Aorta (tissue), 5 donors: ENCODE measurements around the gene LNPEP. TPM values are rescaled to one million over a fixed set of nuclear protein-coding genes. Genes with fewer than 3 reads are reported as not detected.

Experiments used
- ATAC-seq: fragments of 200-7000 bp; cut with Tn5 transposase; one replicate; pipeline ENCODE4 v1.9.1; 2022; ENCODE audit warnings: moderate library complexity; ENCODE audit not compliant: low FRiP score
- DNase-seq, 2 donors: peaks; one replicate each; pipeline ENCODE4 v3.0.0-alpha.2; 2020
- H3K27ac ChIP-seq, 2 donors: one replicate each; pipeline ENCODE4 v1.5.1; 2013; ENCODE audit warnings: low read length in 2 of 2, mild to moderate bottlenecking in 2 of 2, moderate library complexity in 2 of 2, control low read depth in 1 of 2, inconsistent platforms in 1 of 2, low read depth in 1 of 2
- H3K27me3 ChIP-seq, 2 donors: one replicate each; pipeline ENCODE4 v1.6.1; 2013; ENCODE audit warnings: control low read depth in 1 of 2, low read length in 1 of 2, mild to moderate bottlenecking in 1 of 2, moderate library complexity in 1 of 2; ENCODE audit not compliant: insufficient read depth in 2 of 2, control insufficient read depth in 1 of 2
- H3K36me3 ChIP-seq, 2 donors: one replicate each; pipeline ENCODE4 v1.6.1; 2013; ENCODE audit warnings: control low read depth in 1 of 2, low read length in 1 of 2, mild to moderate bottlenecking in 1 of 2; ENCODE audit not compliant: insufficient read depth in 2 of 2, control insufficient read depth in 1 of 2
- H3K4me1 ChIP-seq, 2 donors: one replicate each; pipeline ENCODE4 v1.6.1; 2013; ENCODE audit warnings: low read length in 2 of 2, control low read depth in 1 of 2, mild to moderate bottlenecking in 1 of 2, moderate library complexity in 1 of 2; ENCODE audit not compliant: insufficient read depth in 2 of 2, control insufficient read depth in 1 of 2
- H3K4me3 ChIP-seq, 2 donors: one replicate each; pipeline ENCODE4 v1.5.1; 2013; ENCODE audit warnings: low read length in 2 of 2, control low read depth in 1 of 2, mild to moderate bottlenecking in 1 of 2
- H3K9me3 ChIP-seq: one replicate; pipeline ENCODE4 v1.6.1; 2013; ENCODE audit warnings: mild to moderate bottlenecking, low read length; ENCODE audit not compliant: control insufficient read depth
- WGBS, 2 donors: extraction: QIAGEN DNeasy Blood & Tissue Kit; methylation state at CpG; one replicate each; pipeline ENCODE4 v1.1.7; 2013; 5-methylcytosine and 5-hydroxymethylcytosine counted together
- intact Hi-C, 2 donors: fragments of 100-400 bp; cut with DNase I; formaldehyde crosslinking; loops; one replicate each; pipeline versions ENCODE4 v1.14.2 to v1.15.0; 2022
- polyA plus RNA-seq, 2 donors: library from polyadenylated mRNA; stranded (reverse); fragments of 200-250 nt; gene quantifications; one replicate each; pipeline ENCODE4 v1.2.3, GENCODE V29; 2013
- total RNA-seq, 2 donors: library from RNA; stranded (reverse); fragmentation: NEBNext Ultra II Directional; extraction: Animal tissue kit (Norgen Biotek cat#: 25700); gene quantifications; one replicate each; pipeline ENCODE4 v1.2.1, GENCODE V29; 2021
- donor health status: healthy with polysubstance abuse.
- donor health status: Bipolar disorder and iron deficiency.
- donor health status: DM: no; HTN: no; CAD: no.
- donor health status: DM: no; HTN: no; CAD: no.
- donor health status: DM: yes; HTN: yes; CAD: no.

Gene LNPEP
- total and polyA plus RNA-seq, 4 donors, result 3.1 to 69.8 (median 29.5) TPM

- Histone ChIP-seq H3K4me3 (no peak overlapping the region), H3K9me3 (no peaks in the 10 kb centered on the region), H3K36me3 (no peaks in the 10 kb centered on the region), H3K4me1 (no peaks in the 10 kb centered on the region), H3K27ac (no peak overlapping the region), H3K27me3 (no peaks in the 10 kb centered on the region)
- intact Hi-C loops, result loop anchor here in 1 of 2 donors (10.0 kb wide), 1 partner anchor 96 kb away; the partner anchor contains the start of gene LIX1
- 77 to 84% methylated on average over 7 of the region's 7 CpGs for WGBS, 2 donors
- no peak for DNase-seq
- no peak for ATAC-seq
These were observed 113.3 kb downstream of the LNPEP start for GRCh38 chr5:97049175-97049574.

DNA sequence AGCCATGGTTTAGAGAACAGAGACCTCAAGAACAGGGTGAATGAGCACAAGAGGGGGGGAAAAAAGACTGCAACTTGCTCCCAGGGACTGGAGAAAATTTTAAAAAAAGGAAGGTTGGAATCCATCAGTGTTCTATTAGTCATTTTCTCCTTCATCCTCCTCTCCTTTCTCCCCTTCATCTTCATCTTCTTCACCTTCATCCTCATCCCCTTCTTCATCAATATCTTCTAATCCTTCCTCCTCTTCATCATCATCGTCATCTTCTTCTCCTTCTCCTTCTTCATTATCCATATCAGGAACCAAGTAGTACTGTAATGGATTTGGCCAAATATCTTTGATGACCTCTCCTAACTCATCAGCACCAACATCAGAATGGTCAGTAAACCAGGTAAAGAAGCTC, 120.4 kb downstream of the LNPEP start:
- peaks cover 2% of the 10 kb centered on the region for H3K9me3 ChIP-seq
- ATAC-seq (no peak), DNase-seq (no peak)
- H3K27ac ChIP-seq, result no peak overlapping the region
- H3K36me3 ChIP-seq, result no peaks in the 10 kb centered on the region
- intact Hi-C loops, result no loop called here
- no peaks in the 10 kb centered on the region for H3K27me3 ChIP-seq
- no peak overlapping the region for H3K4me3 ChIP-seq
- WGBS, 2 donors, result 88 to 99% methylated on average over 1 of the region's 1 CpG
- H3K4me1 ChIP-seq, result no peaks in the 10 kb centered on the region

GRCh38 chr5:97062046-97062445, 126.2 kb downstream of the LNPEP start:
- Histone ChIP-seq H3K9me3 (peaks cover 2% of the 10 kb centered on the region), H3K4me3 (no peak overlapping the region), H3K4me1 (no peaks in the 10 kb centered on the region), H3K27ac (no peak overlapping the region), H3K36me3 (no peaks in the 10 kb centered on the region), H3K27me3 (peaks cover 0 to 3% of the 10 kb centered on the region in 2 donors)
- no peak for DNase-seq
- intact Hi-C loops, result no loop called here
- ATAC-seq, result no peak
- whole genome bisulfite sequencing, 2 donors, result 53 to 62% methylated on average over 8 of the region's 8 CpGs

DNA sequence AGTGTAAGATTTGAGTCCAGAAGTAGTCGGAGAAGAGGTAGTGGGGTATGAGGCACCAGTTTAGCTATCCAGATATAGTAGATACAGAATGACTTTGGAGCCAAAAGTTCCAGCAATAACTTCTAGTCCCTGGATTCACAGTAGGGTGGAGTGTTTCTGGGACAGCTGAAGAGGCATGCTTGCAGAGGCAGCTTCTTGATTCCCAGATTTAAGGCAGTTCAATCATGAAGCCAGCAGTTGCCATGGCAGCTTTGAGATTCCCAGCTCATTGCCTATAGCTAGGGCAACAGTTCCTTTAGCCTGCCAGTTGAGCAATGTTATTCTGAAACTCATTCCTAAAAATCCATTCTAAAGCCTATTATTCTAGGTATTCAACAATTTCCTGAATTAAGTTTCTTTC, 127.4 kb downstream of the LNPEP start:
- WGBS, 2 donors, result 38 to 58% methylated on average over 1 of the region's 1 CpG
- no peak for ATAC-seq

DNA sequence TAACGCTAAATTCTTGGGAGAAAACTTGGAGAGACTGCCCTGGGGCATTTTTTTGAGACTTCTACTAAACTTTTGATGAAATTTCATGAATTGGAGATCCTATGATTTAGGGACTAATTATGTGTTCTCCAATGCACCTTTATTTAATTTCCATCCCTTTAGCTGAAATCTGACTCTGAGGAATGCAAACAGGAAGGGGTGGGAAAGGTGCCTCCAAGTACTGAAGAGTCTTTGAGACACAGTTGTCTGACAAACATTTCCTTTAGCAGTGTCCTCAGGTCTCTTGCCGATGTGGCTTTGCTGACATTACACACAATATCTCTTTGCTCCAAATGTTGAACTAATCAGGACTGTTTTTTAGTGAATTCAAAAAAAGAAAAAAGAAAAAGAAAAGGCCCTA, 129.6 kb downstream of the LNPEP start:
- whole genome bisulfite sequencing, 2 donors, result 66 to 75% methylated on average over 2 of the region's 2 CpGs
- Histone ChIP-seq H3K36me3 (no peaks in the 10 kb centered on the region), H3K27ac (no peak overlapping the region), H3K4me1 (no peaks in the 10 kb centered on the region), H3K4me3 (no peak overlapping the region), H3K27me3 (peaks cover 0 to 3% of the 10 kb centered on the region in 2 donors), H3K9me3 (no peaks in the 10 kb centered on the region)
- no peak for DNase-seq
- intact Hi-C loops, result no loop called here
- no peak for ATAC-seq

More for the DNA sequence above, 127.4 kb downstream of the LNPEP start:
- DNase-seq, result no peak
- intact Hi-C loops, result no loop called here
- Histone ChIP-seq H3K4me3 (no peak overlapping the region), H3K9me3 (peaks cover 2% of the 10 kb centered on the region), H3K27ac (no peak overlapping the region), H3K27me3 (peaks cover 0 to 3% of the 10 kb centered on the region in 2 donors), H3K4me1 (no peaks in the 10 kb centered on the region), H3K36me3 (no peaks in the 10 kb centered on the region)

DNA sequence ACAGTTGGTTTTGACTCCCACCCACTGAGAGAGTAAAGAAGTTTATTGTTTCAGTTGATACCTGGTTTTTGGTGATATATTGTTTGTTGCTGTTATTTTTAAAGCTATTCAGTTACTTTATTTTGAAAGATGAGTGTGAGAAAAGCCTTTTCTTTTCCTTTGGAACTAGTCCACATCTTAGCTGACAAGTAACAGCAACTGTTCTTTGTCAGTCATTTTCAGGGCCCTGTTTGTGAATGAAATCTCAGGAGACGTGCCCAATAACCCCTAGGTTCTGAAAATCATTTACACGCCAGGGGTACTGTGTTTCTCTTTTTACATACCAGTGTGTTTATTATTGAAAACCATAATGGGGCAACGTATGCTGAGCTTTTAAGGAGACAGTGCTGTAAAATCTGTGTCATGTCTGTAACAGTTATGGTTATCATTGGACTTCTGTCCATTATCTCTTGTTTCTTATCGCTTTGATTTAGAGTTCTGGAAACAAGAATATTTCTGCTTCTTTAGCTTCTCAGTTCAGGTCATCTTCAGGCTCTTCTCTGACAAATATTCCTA, 131.5 kb downstream of the LNPEP start:
- no peak for DNase-seq
- H3K27ac ChIP-seq, result no peak overlapping the region
- H3K27me3 ChIP-seq, result peaks cover 0 to under 1% of the 10 kb centered on the region in 2 donors
- H3K36me3 ChIP-seq, result no peaks in the 10 kb centered on the region
- 61 to 63% methylated on average over 4 of the region's 4 CpGs for WGBS, 2 donors
- H3K4me3 ChIP-seq, result no peak overlapping the region
- intact Hi-C loops, result no loop called here
- no peaks in the 10 kb centered on the region for H3K9me3 ChIP-seq
- H3K4me1 ChIP-seq, result no peaks in the 10 kb centered on the region
- ATAC-seq, result no peak

- no peaks in the 10 kb centered on the region for H3K27me3 ChIP-seq
- H3K4me1 ChIP-seq, result no peaks in the 10 kb centered on the region
- no peak for DNase-seq
- H3K36me3 ChIP-seq, result no peaks in the 10 kb centered on the region
- no peak overlapping the region for H3K27ac ChIP-seq
- H3K4me3 ChIP-seq, result no peak overlapping the region
- no peak for ATAC-seq
- intact Hi-C loops, result no loop called here
- H3K9me3 ChIP-seq, result no peaks in the 10 kb centered on the region
These were observed 134.4 kb downstream of the LNPEP start for GRCh38 chr5:97070234-97070633.

- no peaks in the 10 kb centered on the region for H3K9me3 ChIP-seq
- no peaks in the 10 kb centered on the region for H3K27me3 ChIP-seq
- no peaks in the 10 kb centered on the region for H3K36me3 ChIP-seq
- no peak overlapping the region for H3K27ac ChIP-seq
- no peaks in the 10 kb centered on the region for H3K4me1 ChIP-seq
- no peak overlapping the region for H3K4me3 ChIP-seq
- ATAC-seq (peak; percentile 50), DNase-seq (peak in 1 of 2 donors; percentile 40)
- WGBS, 2 donors, result 8% methylated on average over 8 of the region's 8 CpGs
- intact Hi-C loops, result no loop called here
These were observed 135.2 kb downstream of the LNPEP start for GRCh38 chr5:97071101-97071500.

GRCh38 chr5:97071993-97072392, 136.1 kb downstream of the LNPEP start:
- WGBS, 2 donors, result 84 to 85% methylated on average over 4 of the region's 4 CpGs
- Histone ChIP-seq H3K27ac (no peak overlapping the region), H3K27me3 (no peaks in the 10 kb centered on the region), H3K4me1 (no peaks in the 10 kb centered on the region), H3K4me3 (no peak overlapping the region), H3K36me3 (no peaks in the 10 kb centered on the region), H3K9me3 (no peaks in the 10 kb centered on the region)
- intact Hi-C loops, result no loop called here
- DNase-seq (no peak), ATAC-seq (no peak)
